SK-N-MC (cell line): ENCODE results near the gene ADARB1.

Source experiments
- DNase-seq: peaks from one replicate; pipeline ENCODE4 v3.0.0-alpha.2; 2011; ENCODE audit warnings: low read depth, low spot score
- H3K27ac ChIP-seq: fragments of 200-600 bp; sonication (generic); 2 replicates; pipeline ENCODE4 v1.5.1; 2016; ENCODE audit warnings: mixed run types
- H3K36me3 ChIP-seq: fragments of 200-600 bp; sonication (generic); 2 replicates; pipeline ENCODE4 v1.6.1; 2017; ENCODE audit warnings: antibody characterized with exemption, low read length, mixed read lengths; ENCODE audit not compliant: insufficient read depth
- H3K4me3 ChIP-seq: fragments of 200-600 bp; sonication (generic); 2 replicates; pipeline ENCODE4 v1.5.1; 2016
- H3K9ac ChIP-seq: fragments of 200-600 bp; sonication (generic); 2 replicates; pipeline ENCODE4 v1.8.0; 2017; ENCODE audit warnings: mixed run types, mixed read lengths; ENCODE audit not compliant: insufficient read length
- H3K9me3 ChIP-seq: fragments of 200-600 bp; sonication (generic); 2 replicates; pipeline ENCODE4 v1.6.1; 2017; ENCODE audit warnings: low read depth, mild to moderate bottlenecking, antibody characterized with exemption, low read length, moderate library complexity, mixed read lengths
- EZH2 ChIP-seq: fragments of 200-600 bp; sonication (generic); IDR thresholded peaks from one replicate; pipeline ENCODE4 v1.6.1; 2017; ENCODE audit warnings: antibody characterized with exemption
- FOXP2 ChIP-seq: optimal IDR thresholded peaks from 2 replicates; pipeline ENCODE3; 2011; ENCODE audit warnings: mild to moderate bottlenecking, moderate library complexity; ENCODE audit not compliant: insufficient read depth; ENCODE audit errors: extremely low read length, control extremely low read depth
- POLR2AphosphoS5 ChIP-seq: IDR thresholded peaks from 2 replicates; pipeline ENCODE4 v1.6.1; 2012; ENCODE audit warnings: mild to moderate bottlenecking, low read depth, low read length, borderline replicate concordance

ADARB1 gene

GRCh38 chr21:45265721-45266517 is 191.5 kb downstream of the ADARB1 start:
- H3K27ac ChIP-seq, result no peak overlapping the region
- no peak overlapping the region for H3K4me3 ChIP-seq
- TF ChIP-seq FOXP2 (no peak), POLR2AphosphoS5 (no peak), EZH2 (no peak)
- H3K9ac ChIP-seq, result no peak overlapping the region
- no peaks in the 10 kb centered on the region for H3K9me3 ChIP-seq
- DNase-seq, result no peak
- H3K36me3 ChIP-seq, result peaks cover 26% of the 10 kb centered on the region

DNA sequence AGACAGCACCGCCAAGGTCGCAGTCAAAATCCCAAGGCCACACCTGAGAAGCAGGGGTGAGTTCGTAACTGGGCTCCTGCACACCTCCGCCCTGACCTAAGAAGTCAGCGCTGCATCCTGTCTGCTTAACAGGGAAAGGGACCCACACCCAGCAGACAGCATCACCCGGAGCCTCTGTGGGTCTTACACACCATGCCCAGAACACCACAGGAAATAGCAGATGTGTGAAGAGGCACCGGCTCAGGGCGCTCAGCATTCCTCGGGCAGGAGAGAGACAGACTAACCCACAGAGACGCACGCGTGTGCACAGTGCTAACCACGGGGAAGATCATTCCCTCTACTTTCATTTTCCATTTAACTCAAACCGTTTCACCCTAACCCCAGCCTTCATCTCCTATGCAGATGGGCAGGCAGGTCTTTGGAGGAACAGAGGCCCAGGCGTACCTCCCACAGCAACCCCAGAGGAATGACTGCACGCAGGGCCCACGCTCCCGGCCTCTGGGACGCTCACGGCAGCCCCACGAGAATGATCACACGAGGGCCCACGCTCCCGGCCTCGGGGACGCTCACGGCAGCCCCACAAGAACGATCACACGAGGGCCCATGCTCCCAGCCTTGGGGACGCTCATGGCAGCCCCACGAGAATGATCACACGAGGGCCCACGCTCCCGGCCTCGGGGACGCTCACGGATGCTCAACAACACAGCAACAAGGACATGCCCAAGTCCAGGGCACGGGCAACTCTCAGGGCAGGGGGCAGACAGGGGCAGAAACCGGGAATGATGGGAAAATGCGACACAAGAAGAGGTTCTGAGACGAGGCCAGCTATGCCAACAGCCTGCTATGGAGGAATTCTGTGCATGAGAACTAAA is 192.4 kb downstream of the ADARB1 start:
- TF ChIP-seq EZH2 (no peak), FOXP2 (no peak), POLR2AphosphoS5 (no peak)
- no peak for DNase-seq
- Histone ChIP-seq H3K4me3 (no peak overlapping the region), H3K27ac (no peak overlapping the region), H3K36me3 (peaks cover 35% of the 10 kb centered on the region), H3K9me3 (peaks cover 3% of the 10 kb centered on the region; the same call in 1 of the 2 replicates), H3K9ac (no peak overlapping the region)

DNA sequence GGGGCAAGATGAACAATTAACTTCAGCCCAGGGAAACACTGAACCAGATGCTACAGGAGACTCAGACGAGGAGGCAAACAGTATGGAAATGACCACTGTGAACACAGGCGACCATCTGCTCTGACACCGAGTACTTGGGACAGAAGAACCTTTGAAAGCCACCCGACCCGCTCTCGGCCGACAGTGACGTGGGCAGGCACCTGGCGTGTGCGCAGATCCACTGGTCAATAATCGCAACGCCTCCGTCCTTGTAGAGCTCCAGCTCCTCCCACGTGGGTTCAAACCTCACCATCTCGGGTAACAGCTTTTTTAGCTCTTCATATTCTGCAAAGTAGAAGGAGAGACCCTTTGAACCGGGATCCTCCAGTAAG is 193.0 kb downstream of the ADARB1 start:
- peaks cover 5% of the 10 kb centered on the region; the same call in 1 of the 2 replicates for H3K9me3 ChIP-seq
- H3K27ac ChIP-seq, result no peak overlapping the region
- no peak for DNase-seq
- no peak overlapping the region for H3K9ac ChIP-seq
- no peak for TF ChIP-seq EZH2
- TF ChIP-seq FOXP2, result no peak
- TF ChIP-seq POLR2AphosphoS5, result no peak
- no peak overlapping the region for H3K4me3 ChIP-seq
- peaks cover 41% of the 10 kb centered on the region for H3K36me3 ChIP-seq

DNA sequence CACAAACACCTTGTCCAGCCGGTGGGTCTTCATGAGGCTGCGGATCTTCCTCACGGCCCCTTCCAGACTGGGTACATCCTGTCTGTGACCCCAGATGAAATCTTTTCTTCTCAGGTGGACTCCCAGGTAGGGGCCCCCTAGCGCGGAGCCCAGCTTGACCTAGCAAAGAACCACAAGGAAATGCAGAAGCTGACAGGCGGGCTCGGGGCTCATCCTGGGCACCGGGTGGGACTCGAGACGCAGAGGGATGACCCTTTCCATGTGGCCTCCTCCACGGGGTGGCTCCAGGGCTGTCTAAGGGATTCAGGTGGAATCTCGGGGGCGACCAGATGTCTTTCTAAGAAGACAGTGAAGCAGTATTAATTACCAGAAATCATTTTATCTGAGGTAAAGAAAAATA is 195.5 kb downstream of the ADARB1 start:
- H3K27ac ChIP-seq, result no peak overlapping the region
- peaks cover 6% of the 10 kb centered on the region; the same call in 1 of the 2 replicates for H3K9me3 ChIP-seq
- TF ChIP-seq EZH2, result no peak
- TF ChIP-seq POLR2AphosphoS5, result no peak
- no peak for TF ChIP-seq FOXP2
- no peak for DNase-seq
- peaks cover 59% of the 10 kb centered on the region for H3K36me3 ChIP-seq
- no peak overlapping the region for H3K4me3 ChIP-seq
- no peak overlapping the region for H3K9ac ChIP-seq

DNA sequence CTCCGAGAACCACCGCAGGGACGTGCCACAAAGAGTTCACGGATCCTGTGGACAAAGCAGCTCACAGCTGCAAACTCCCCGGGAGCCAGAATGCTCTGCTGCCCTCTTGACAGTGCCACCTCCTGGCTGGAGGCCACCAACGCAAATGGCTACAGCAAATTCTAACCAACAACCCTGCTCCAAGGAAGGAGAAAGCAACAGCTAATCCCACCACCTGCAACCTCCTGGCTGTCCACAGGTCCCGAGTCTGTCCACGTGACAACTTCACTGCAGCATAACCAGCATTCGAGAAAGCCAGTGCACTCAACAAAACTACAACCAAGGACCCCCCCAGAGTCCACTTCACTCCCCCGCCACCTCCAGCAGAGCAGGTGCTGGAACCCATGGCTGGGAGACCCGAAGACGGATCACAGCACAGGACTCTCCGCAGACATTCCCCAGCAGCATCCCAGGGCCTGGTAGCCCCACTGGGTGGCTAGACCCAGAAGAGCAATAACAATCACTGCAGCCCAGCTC is 196.0 kb downstream of the ADARB1 start:
- no peak for DNase-seq
- Histone ChIP-seq H3K4me3 (no peak overlapping the region), H3K9ac (no peak overlapping the region), H3K27ac (no peak overlapping the region), H3K9me3 (peaks cover 9% of the 10 kb centered on the region; the same call in 1 of the 2 replicates), H3K36me3 (peaks cover 59% of the 10 kb centered on the region)
- TF ChIP-seq FOXP2 (no peak), EZH2 (no peak), POLR2AphosphoS5 (no peak)
